ENCODE results near the gene GABRG1.

Gene GABRG1

GRCh38 chr4:45989775-45990174 is 134.1 kb downstream of the GABRG1 start:
- H3K27me3 ChIP-seq (ENCODE audit: control insufficient read depth, insufficient read depth, low read length), result no peaks in the 10 kb centered on the region
- no peaks in the 10 kb centered on the region for H3K36me3 ChIP-seq (ENCODE audit: control insufficient read depth, insufficient read depth, low read length)
- H3K9ac ChIP-seq (ENCODE audit: low read depth, low read length), result no peak overlapping the region
- peaks cover 13% of the 10 kb centered on the region for H3K4me1 ChIP-seq (ENCODE audit: control insufficient read depth, insufficient read depth, low read length)
- no peaks in the 10 kb centered on the region for H3K9me3 ChIP-seq (ENCODE audit: control insufficient read depth, insufficient read depth, low read length)
- H3K4me3 ChIP-seq (ENCODE audit: low read depth, low read length), result no peak overlapping the region
- H3K27ac ChIP-seq (ENCODE audit: low read depth, low read length), result no peak overlapping the region

- Histone ChIP-seq H3K36me3 (ENCODE audit: control insufficient read depth, insufficient read depth, low read length) (no peaks in the 10 kb centered on the region), H3K27ac (ENCODE audit: low read depth, low read length) (no peak overlapping the region), H3K9ac (ENCODE audit: low read depth, low read length) (no peak overlapping the region), H3K4me3 (ENCODE audit: low read depth, low read length) (no peak overlapping the region), H3K27me3 (ENCODE audit: control insufficient read depth, insufficient read depth, low read length) (no peaks in the 10 kb centered on the region), H3K4me1 (ENCODE audit: control insufficient read depth, insufficient read depth, low read length) (peaks cover 26% of the 10 kb centered on the region), H3K9me3 (ENCODE audit: control insufficient read depth, insufficient read depth, low read length) (no peaks in the 10 kb centered on the region)
Measured at GRCh38 chr4:45987858-45988257, 136.0 kb downstream of the GABRG1 start.
